ENCODE data around the gene MRPL37. TPM values are rescaled to one million over a fixed set of nuclear protein-coding genes. Genes with fewer than 3 reads are reported as not detected.

The MRPL37 gene
- polyA plus RNA-seq, 1 experiment: 16.6 TPM

DNA sequence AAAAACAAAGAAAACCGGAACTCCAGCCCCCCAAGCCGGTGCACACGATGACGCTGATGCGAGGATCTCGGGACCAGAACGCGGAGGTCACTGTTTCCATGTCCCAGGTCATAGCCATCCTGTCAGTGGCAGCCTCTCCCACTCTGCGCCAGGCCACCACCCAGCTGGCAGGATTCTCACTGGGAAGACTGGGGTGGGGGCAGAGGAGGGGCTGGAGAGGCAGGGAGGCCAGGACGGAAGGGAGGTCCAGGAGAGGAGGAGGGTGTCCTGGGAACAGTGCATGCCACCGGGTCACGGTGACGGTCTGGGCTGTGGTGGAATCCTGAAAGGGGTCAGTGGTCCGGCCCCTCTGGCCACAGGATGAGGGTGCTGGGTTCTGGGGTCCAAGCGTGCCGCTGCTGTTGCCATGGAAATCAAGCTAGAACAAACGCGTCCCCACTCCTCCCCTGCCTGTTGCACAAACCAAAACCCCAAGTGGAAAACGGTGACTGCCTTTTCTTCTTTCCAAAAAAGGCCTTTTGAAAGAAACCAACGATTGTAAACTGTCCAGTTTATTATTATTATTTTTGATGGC is 26.1 kb downstream of the MRPL37 start:
- no peak overlapping the region for H3K27ac ChIP-seq (ENCODE audit: low read depth, low read length)
- no peaks in the 10 kb centered on the region for H3K9me3 ChIP-seq (ENCODE audit: control insufficient read depth, insufficient read depth, low read length)
- ChIA-PET CTCF (interaction anchor here (0.6 to 1.1 kb wide), 4 partner anchors 46 to 273 kb away, joined by 3 to 5 read pairs (median 4); no protein-coding TSS in a partner anchor), POLR2A (no interaction called here)
- TF ChIP-seq, protein P1, sequence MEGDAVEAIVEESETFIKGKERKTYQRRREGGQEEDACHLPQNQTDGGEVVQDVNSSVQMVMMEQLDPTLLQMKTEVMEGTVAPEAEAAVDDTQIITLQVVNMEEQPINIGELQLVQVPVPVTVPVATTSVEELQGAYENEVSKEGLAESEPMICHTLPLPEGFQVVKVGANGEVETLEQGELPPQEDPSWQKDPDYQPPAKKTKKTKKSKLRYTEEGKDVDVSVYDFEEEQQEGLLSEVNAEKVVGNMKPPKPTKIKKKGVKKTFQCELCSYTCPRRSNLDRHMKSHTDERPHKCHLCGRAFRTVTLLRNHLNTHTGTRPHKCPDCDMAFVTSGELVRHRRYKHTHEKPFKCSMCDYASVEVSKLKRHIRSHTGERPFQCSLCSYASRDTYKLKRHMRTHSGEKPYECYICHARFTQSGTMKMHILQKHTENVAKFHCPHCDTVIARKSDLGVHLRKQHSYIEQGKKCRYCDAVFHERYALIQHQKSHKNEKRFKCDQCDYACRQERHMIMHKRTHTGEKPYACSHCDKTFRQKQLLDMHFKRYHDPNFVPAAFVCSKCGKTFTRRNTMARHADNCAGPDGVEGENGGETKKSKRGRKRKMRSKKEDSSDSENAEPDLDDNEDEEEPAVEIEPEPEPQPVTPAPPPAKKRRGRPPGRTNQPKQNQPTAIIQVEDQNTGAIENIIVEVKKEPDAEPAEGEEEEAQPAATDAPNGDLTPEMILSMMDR (IDR thresholded peaks at IDR 0.05; ENCODE audit: low read depth, low read length): no peak
- H3K27me3 ChIP-seq (ENCODE audit: control insufficient read depth, insufficient read depth, low read length): no peaks in the 10 kb centered on the region
- DNase-seq (ENCODE audit: low read depth, low spot score): no peak
- no peak overlapping the region for H3K4me3 ChIP-seq (ENCODE audit: low read depth, low read length)

DNA sequence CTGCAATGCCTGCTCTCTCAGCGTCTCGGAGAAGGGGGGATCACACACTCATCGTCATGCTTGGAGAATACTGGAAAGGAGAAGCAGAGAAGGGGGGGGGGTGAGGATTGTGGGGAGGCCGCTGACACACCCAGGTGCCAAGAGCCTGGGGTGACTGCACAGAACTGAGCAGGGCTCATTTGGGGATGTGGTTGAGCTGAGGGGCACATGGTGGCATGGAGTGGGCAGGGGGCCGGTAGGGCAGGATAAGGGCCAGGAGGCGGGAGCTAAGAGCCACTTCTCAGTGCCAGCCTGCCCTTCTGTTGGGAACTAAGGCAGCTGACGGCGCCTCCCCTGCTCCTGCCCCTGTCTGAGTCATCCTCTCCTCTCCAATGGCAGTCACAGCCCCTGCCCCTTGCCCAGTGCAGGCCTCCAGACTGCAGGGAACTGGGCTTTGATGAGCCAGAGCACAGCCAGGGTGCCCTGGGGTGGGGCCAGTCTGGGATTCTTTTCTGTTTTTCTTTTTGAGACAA is 27.2 kb downstream of the MRPL37 start:
- no peaks in the 10 kb centered on the region for H3K27me3 ChIP-seq (ENCODE audit: control insufficient read depth, insufficient read depth, low read length)
- H3K4me3 ChIP-seq (ENCODE audit: low read depth, low read length): no peak overlapping the region
- TF ChIP-seq, protein P1 (IDR thresholded peaks at IDR 0.05; ENCODE audit: low read depth, low read length): no peak
- no peak overlapping the region for H3K27ac ChIP-seq (ENCODE audit: low read depth, low read length)
- ChIA-PET POLR2A (interaction anchor here (0.5 to 1.3 kb wide), 2 partner anchors 11 to 14 kb away, joined by 3 read pairs; no protein-coding TSS in a partner anchor), CTCF (interaction anchor here (0.6 to 1.2 kb wide), 3 partner anchors 45 to 272 kb away, joined by 3 to 5 read pairs (median 5); no protein-coding TSS in a partner anchor)
- no peak for DNase-seq (ENCODE audit: low read depth, low spot score)
- H3K9me3 ChIP-seq (ENCODE audit: control insufficient read depth, insufficient read depth, low read length): no peaks in the 10 kb centered on the region

DNA sequence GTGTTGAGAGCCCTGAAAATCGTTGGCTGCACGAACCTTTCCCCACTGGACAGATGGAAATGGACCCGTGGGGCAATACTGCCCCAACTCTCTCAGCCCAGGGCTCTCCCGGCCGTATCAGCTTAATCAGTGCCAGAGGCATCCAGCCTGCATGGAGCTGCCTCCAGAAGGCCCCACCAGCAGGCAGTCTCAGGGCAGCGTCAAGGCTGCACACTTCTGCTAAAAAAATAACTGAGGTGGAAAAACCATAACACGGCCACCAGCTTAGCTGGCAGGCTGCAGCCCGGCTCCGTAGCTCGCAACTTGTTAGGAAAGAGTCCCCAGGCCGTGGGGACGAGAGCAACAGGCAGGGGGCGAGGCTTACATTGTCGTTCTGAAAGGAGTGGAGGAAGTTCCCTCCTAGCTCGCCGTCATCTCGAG is 27.9 kb downstream of the MRPL37 start:
- TF ChIP-seq, protein P1 (IDR thresholded peaks at IDR 0.05; ENCODE audit: low read depth, low read length): no peak
- DNase-seq (ENCODE audit: low read depth, low spot score): no peak
- POLR2A ChIA-PET: interaction anchor here (0.5 to 1.3 kb wide), 2 partner anchors 12 to 14 kb away, joined by 3 read pairs; no protein-coding TSS in a partner anchor
- CTCF ChIA-PET: interaction anchor here (0.6 to 1.2 kb wide), 2 partner anchors 178 to 262 kb away, joined by 3 read pairs; partner anchors contain the start of gene SSBP3
- Histone ChIP-seq H3K4me3 (ENCODE audit: low read depth, low read length) (no peak overlapping the region), H3K9me3 (ENCODE audit: control insufficient read depth, insufficient read depth, low read length) (no peaks in the 10 kb centered on the region; the same call in 1 of the 2 replicates), H3K27me3 (ENCODE audit: control insufficient read depth, insufficient read depth, low read length) (no peaks in the 10 kb centered on the region), H3K27ac (ENCODE audit: low read depth, low read length) (no peak overlapping the region)

DNA sequence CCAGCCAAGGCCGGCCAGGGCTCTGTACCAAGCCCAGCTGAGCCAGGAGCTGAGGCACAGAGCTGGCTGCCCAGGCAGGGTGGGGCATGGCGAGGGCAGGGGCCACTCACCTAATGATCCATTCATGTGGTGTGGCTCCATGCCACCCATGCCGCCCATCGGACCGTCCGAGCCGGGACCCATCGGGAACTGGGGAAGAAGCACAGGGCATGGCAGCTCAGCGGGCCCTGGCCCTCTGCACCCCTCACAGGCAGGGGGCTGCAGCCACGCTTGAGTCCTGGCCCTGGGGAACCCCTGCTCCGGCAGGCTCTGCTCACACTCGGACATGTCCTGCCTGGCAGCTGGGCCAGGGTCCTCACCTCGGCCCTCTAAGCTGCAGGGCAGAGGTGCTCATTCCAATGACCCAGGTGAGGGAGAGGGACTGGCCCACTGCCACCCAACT is 28.7 kb downstream of the MRPL37 start:
- TF ChIP-seq, protein P1 (IDR thresholded peaks at IDR 0.05; ENCODE audit: low read depth, low read length): no peak
- H3K4me3 ChIP-seq (ENCODE audit: low read depth, low read length): no peak overlapping the region
- POLR2A ChIA-PET: interaction anchor here (1.1 to 1.7 kb wide), 3 partner anchors 8 to 260 kb away, joined by 3 to 5 read pairs (median 4); no protein-coding TSS in a partner anchor
- H3K9me3 ChIP-seq (ENCODE audit: control insufficient read depth, insufficient read depth, low read length): no peaks in the 10 kb centered on the region; the same call in 1 of the 2 replicates
- CTCF ChIA-PET: no interaction called here
- no peaks in the 10 kb centered on the region for H3K27me3 ChIP-seq (ENCODE audit: control insufficient read depth, insufficient read depth, low read length)
- H3K27ac ChIP-seq (ENCODE audit: low read depth, low read length): peak overlapping the region; percentile 65
- DNase-seq (ENCODE audit: low read depth, low spot score): no peak

Measured in AG04450 (cell line).